Measurements from ENCODE around the gene PEX12. TPM values are rescaled to one million over a fixed set of nuclear protein-coding genes. Genes with fewer than 3 reads are reported as not detected.
"Not testable (repeated sequence)": the region's sequence is repeated elsewhere in the genome, so short reads cannot be mapped to it uniquely, and the experiment has no call there.

PEX12 gene
- 4.5 and 4.8 TPM in 2 replicates for total RNA-seq

DNA sequence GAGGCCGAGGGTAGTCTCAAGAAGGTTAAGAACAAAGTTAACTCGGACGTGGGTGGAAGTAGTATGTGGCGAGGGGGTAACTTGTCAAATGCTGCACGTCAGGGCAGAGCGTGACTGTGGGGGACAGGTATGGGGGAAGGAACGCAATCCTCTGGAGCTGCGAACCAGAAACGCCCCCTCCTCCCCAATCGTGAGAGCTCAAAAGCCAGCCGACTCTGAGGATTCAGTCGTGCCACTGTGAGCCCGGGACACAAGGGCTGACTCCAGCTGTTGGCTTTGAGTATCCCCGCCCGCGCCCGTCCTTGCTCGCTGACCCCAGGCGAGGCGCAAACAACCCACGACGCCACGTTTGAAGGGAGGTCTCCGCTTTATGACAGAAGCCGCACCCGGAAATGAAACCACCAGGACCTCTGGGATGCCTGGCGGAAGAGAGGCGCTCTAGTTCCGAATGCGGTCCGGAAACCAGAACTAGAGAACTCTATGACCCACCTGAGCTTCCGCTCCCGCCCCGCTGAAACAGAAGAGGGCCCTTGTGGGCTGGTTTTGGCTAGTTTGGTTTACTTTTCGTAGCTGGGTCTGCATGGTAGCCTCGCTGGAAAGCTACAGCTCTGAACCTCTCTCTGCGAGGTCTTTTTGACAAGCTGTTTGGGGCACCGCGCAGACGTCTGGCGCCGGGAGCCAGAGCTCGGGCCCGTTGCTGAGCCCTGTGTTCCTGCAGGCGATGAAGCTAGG, at the start of gene PEX12:
TSS of gene PEX12 (minus strand) at position 375 of the 732 bp plus-strand sequence. CDS start 550 bp downstream, outside the sequence.
- H3K27me3 Mint-ChIP-seq (ENCODE audit: low read depth): peaks cover 2% of the 10 kb centered on the region
- H3K27ac Mint-ChIP-seq: peak within 1 kb of the TSS; percentile 91
- no peaks in the 10 kb centered on the region for H3K9me3 Mint-ChIP-seq
- DNase-seq (ENCODE audit: low spot score): peak; percentile 83
- intact Hi-C loops (cut with micrococcal nuclease): loop anchor here (1.0 to 2.0 kb wide), 3 partner anchors 9 to 38 kb away; partner anchors contain the start of gene AP2B1
- H3K4me3 Mint-ChIP-seq (ENCODE audit: low read depth): peak within 1 kb of the TSS; percentile 89
- peaks cover 25% of the 10 kb centered on the region for H3K4me1 Mint-ChIP-seq (ENCODE audit: low read depth)
- peaks cover 18% of the 10 kb centered on the region for H3K36me3 Mint-ChIP-seq (ENCODE audit: low read depth)

GRCh38 chr17:35627417-35627816, 49.0 kb upstream of the PEX12 start:
- intact Hi-C loops (cut with micrococcal nuclease): no loop called here
- no peaks in the 10 kb centered on the region for H3K27me3 Mint-ChIP-seq (ENCODE audit: low read depth)
- H3K9me3 Mint-ChIP-seq: no peaks in the 10 kb centered on the region
- DNase-seq (ENCODE audit: low spot score): no peak
- H3K4me1 Mint-ChIP-seq (ENCODE audit: low read depth): peaks cover 5% of the 10 kb centered on the region
- H3K36me3 Mint-ChIP-seq (ENCODE audit: low read depth): peaks cover 75% of the 10 kb centered on the region
- no peak overlapping the region for H3K4me3 Mint-ChIP-seq (ENCODE audit: low read depth)
- H3K27ac Mint-ChIP-seq: no peak overlapping the region

GRCh38 chr17:35621768-35622167, 43.4 kb upstream of the PEX12 start:
- H3K4me3 Mint-ChIP-seq (ENCODE audit: low read depth): no peak overlapping the region
- H3K9me3 Mint-ChIP-seq: no peaks in the 10 kb centered on the region
- no peaks in the 10 kb centered on the region for H3K27me3 Mint-ChIP-seq (ENCODE audit: low read depth)
- peaks cover 53% of the 10 kb centered on the region for H3K36me3 Mint-ChIP-seq (ENCODE audit: low read depth)
- no peak overlapping the region for H3K27ac Mint-ChIP-seq
- H3K4me1 Mint-ChIP-seq (ENCODE audit: low read depth): peaks cover 4% of the 10 kb centered on the region
- intact Hi-C loops (cut with micrococcal nuclease): no loop called here
- no peak for DNase-seq (ENCODE audit: low spot score)

DNA sequence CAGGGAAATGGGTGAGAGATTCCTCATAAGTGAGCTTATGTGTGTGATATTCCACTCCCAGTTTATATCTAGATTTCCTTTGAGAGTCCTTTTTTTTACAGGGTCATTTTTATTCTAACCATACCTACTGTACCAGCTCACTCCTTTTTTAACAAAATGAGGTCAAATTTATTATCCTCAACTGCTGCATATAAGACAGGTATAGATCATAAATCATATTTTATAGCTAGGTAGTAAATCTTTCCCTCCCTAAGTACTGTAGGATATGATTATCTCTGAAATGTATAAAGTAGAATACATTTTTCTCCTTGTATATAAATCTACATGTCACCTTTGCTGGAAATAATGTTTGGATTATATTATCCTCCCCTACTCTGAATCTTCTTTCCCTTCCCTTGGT, 40.3 kb upstream of the PEX12 start:
- Mint-ChIP-seq H3K36me3 (ENCODE audit: low read depth) (peaks cover 37% of the 10 kb centered on the region), H3K4me3 (ENCODE audit: low read depth) (no peak overlapping the region), H3K4me1 (ENCODE audit: low read depth) (peaks cover 4% of the 10 kb centered on the region), H3K27ac (no peak overlapping the region), H3K9me3 (no peaks in the 10 kb centered on the region), H3K27me3 (ENCODE audit: low read depth) (no peaks in the 10 kb centered on the region)
- no peak for DNase-seq (ENCODE audit: low spot score)
- intact Hi-C loops (cut with micrococcal nuclease): no loop called here

GRCh38 chr17:35617505-35617904, 39.1 kb upstream of the PEX12 start:
- H3K4me1 Mint-ChIP-seq (ENCODE audit: low read depth): peaks cover 7% of the 10 kb centered on the region
- peaks cover 41% of the 10 kb centered on the region for H3K36me3 Mint-ChIP-seq (ENCODE audit: low read depth)
- DNase-seq (ENCODE audit: low spot score): no peak
- H3K9me3 Mint-ChIP-seq: no peaks in the 10 kb centered on the region
- H3K27ac Mint-ChIP-seq: no peak overlapping the region
- no peak overlapping the region for H3K4me3 Mint-ChIP-seq (ENCODE audit: low read depth)
- no peaks in the 10 kb centered on the region for H3K27me3 Mint-ChIP-seq (ENCODE audit: low read depth)
- intact Hi-C loops (cut with micrococcal nuclease): no loop called here

- Mint-ChIP-seq H3K4me3 (ENCODE audit: low read depth) (no peak overlapping the region), H3K9me3 (no peaks in the 10 kb centered on the region), H3K36me3 (ENCODE audit: low read depth) (peaks cover 43% of the 10 kb centered on the region), H3K27me3 (ENCODE audit: low read depth) (no peaks in the 10 kb centered on the region), H3K4me1 (ENCODE audit: low read depth) (peaks cover 7% of the 10 kb centered on the region), H3K27ac (no peak overlapping the region)
- intact Hi-C loops (cut with micrococcal nuclease): no loop called here
- DNase-seq (ENCODE audit: low spot score): no peak
Observed at GRCh38 chr17:35616536-35616935, 38.2 kb upstream of the PEX12 start.

DNA sequence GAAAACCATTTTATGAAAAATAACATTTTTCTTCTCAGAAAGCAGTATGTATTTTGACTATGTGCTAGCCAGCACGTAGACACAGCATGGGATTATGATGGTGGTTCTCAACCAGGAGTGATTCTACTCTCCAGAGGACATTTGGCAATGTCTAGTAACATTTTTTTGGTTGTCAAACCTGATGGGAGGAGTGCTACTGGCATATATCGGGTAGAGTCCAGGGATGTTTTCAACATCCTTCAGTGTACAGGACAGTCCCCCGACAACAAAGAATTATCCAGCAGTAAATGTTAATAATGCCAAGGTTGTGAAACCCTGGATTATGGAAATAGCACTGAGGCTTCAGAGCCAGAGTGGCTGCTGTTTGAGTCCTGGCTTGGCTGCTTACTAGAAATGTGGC, 36.4 kb upstream of the PEX12 start:
- intact Hi-C loops (cut with micrococcal nuclease): no loop called here
- H3K4me1 Mint-ChIP-seq (ENCODE audit: low read depth): peaks cover 7% of the 10 kb centered on the region
- H3K4me3 Mint-ChIP-seq (ENCODE audit: low read depth): no peak overlapping the region
- no peak for DNase-seq (ENCODE audit: low spot score)
- H3K27ac Mint-ChIP-seq: no peak overlapping the region
- peaks cover 49% of the 10 kb centered on the region for H3K36me3 Mint-ChIP-seq (ENCODE audit: low read depth)
- no peaks in the 10 kb centered on the region for H3K27me3 Mint-ChIP-seq (ENCODE audit: low read depth)
- H3K9me3 Mint-ChIP-seq: no peaks in the 10 kb centered on the region

DNA sequence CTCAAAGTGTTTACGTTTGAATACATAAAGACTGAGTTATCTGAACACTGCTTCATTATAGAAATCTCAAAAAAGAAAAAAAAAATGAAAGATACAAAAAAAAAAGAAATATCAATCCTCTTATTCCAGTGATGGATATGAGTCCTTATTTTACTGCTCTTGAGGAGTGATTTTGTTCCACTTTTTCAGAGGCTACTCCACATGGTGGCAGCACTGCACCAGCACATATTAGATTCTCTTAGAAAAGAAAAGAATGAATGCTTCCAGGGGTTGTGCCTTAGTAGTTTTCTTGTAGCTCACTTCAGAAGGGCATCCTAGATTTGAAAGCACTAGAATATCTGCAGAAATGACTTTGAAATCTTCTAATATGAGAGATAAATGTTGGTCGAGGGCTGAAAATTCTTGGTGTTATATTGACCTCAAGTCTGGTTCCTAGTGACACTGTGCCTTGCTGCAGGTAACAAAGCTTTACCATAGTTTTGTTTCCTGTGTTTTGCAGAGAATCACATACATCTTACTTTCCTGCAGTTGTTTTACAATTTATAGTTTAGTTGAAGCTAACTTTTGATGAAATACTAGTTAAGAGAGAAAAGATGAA, 34.7 kb upstream of the PEX12 start:
- Mint-ChIP-seq H3K27me3 (ENCODE audit: low read depth) (no peaks in the 10 kb centered on the region), H3K4me1 (ENCODE audit: low read depth) (peaks cover 5% of the 10 kb centered on the region), H3K36me3 (ENCODE audit: low read depth) (peaks cover 54% of the 10 kb centered on the region), H3K9me3 (no peaks in the 10 kb centered on the region), H3K4me3 (ENCODE audit: low read depth) (no peak overlapping the region), H3K27ac (no peak overlapping the region)
- intact Hi-C loops (cut with micrococcal nuclease): loop anchor here (1.0 kb wide), 1 partner anchor 134 kb away; no protein-coding TSS in a partner anchor
- no peak for DNase-seq (ENCODE audit: low spot score)

DNA sequence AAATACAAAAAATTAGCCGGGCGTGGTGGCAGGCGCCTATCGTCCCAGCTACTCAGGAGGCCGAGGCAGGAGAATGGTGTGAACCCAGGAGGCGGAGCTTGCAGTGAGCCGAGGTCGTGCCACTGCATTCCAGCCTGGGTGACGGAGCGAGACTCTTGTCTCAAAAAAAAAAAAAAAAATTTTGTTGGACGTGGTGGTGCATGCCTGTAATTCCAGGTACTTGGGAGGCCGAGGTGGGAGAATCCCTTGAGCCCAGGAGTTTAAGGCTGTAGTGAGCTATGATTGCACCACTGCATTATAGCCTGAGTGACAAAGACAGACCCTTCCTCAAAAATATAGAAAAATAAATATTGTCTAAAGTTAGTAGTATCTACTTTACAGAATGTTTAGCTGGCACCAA, 32.4 kb upstream of the PEX12 start:
- H3K27ac Mint-ChIP-seq; H3K4me3 Mint-ChIP-seq (ENCODE audit: low read depth); H3K4me1 Mint-ChIP-seq (ENCODE audit: low read depth); DNase-seq (ENCODE audit: low spot score); H3K27me3 Mint-ChIP-seq (ENCODE audit: low read depth); H3K9me3 Mint-ChIP-seq; intact Hi-C loops (cut with micrococcal nuclease): not testable (repeated sequence)
- peaks cover 58% of the 10 kb centered on the region for H3K36me3 Mint-ChIP-seq (ENCODE audit: low read depth)

DNA sequence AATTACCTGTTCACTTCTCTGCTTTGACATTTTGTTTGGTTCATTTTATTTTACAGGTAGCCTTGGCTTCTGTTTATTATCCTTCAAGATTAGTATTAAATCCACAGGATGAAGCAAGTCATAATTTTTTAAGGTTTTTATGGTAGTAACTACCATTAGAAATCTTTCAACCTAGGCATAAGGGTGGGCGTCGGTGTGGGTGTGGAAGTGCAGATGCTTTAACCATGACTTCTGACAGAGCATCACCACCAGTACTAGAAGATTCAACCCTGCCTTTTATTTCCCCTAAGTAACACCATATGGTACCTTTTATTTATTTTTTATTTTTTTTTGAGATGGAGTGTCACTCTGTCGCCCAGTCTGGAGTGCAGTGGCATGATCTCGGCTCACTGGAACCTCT, 31.5 kb upstream of the PEX12 start:
- Mint-ChIP-seq H3K4me1 (ENCODE audit: low read depth) (peaks cover 4% of the 10 kb centered on the region), H3K27me3 (ENCODE audit: low read depth) (no peaks in the 10 kb centered on the region), H3K27ac (no peak overlapping the region), H3K9me3 (no peaks in the 10 kb centered on the region), H3K4me3 (ENCODE audit: low read depth) (no peak overlapping the region), H3K36me3 (ENCODE audit: low read depth) (peaks cover 59% of the 10 kb centered on the region)
- intact Hi-C loops (cut with micrococcal nuclease): no loop called here
- DNase-seq (ENCODE audit: low spot score): no peak

- H3K27me3 Mint-ChIP-seq (ENCODE audit: low read depth): no peaks in the 10 kb centered on the region
- H3K27ac Mint-ChIP-seq: no peak overlapping the region
- H3K9me3 Mint-ChIP-seq: no peaks in the 10 kb centered on the region
- H3K36me3 Mint-ChIP-seq (ENCODE audit: low read depth): peaks cover 61% of the 10 kb centered on the region
- DNase-seq (ENCODE audit: low spot score): no peak
- no peak overlapping the region for H3K4me3 Mint-ChIP-seq (ENCODE audit: low read depth)
- no peaks in the 10 kb centered on the region for H3K4me1 Mint-ChIP-seq (ENCODE audit: low read depth)
- intact Hi-C loops (cut with micrococcal nuclease): no loop called here
Observed at GRCh38 chr17:35607239-35607847, 29.0 kb upstream of the PEX12 start.

DNA sequence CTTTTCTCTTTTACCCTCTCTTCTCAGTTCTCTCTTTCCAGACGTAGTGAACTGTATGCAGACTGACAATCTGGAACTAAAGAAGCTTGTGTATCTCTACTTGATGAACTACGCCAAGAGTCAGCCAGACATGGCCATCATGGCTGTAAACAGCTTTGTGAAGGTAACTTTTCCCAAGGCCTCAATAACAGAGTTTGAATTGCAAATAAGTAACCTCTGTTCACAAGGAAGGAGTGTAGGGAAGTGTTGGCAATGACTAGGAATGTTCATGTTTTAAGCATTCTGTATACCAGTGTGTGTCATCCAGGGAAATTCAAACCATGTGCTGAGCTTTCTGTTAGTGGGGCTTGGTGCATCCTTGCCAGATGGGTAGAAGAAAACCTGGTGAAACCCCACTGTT, 27.3 kb upstream of the PEX12 start:
- no peak for DNase-seq (ENCODE audit: low spot score)
- peaks cover 59% of the 10 kb centered on the region for H3K36me3 Mint-ChIP-seq (ENCODE audit: low read depth)
- intact Hi-C loops (cut with micrococcal nuclease): no loop called here
- H3K27ac Mint-ChIP-seq: no peak overlapping the region
- no peaks in the 10 kb centered on the region for H3K9me3 Mint-ChIP-seq
- H3K4me1 Mint-ChIP-seq (ENCODE audit: low read depth): no peaks in the 10 kb centered on the region
- no peak overlapping the region for H3K4me3 Mint-ChIP-seq (ENCODE audit: low read depth)
- no peaks in the 10 kb centered on the region for H3K27me3 Mint-ChIP-seq (ENCODE audit: low read depth)

DNA sequence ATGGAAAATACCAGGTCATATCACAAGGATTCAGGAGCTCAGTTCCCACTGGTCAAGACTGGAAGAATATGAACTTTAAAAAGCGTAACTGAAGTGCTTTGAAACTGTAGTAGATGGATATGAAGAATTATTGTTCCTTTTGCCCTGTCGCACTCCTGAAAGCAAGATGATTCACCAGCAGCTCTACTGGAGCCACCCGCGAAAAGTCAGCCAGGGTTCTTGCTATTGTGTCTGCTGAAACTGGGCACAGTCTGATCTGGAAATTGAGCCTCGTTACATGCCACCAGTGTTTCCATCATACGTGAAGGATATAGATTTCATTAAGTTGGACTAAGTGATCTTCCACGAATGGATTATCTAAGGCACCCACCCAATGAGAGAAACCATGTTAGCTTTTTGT, 25.3 kb upstream of the PEX12 start:
- H3K4me1 Mint-ChIP-seq (ENCODE audit: low read depth): no peaks in the 10 kb centered on the region
- H3K36me3 Mint-ChIP-seq (ENCODE audit: low read depth): peaks cover 62% of the 10 kb centered on the region
- no peak for DNase-seq (ENCODE audit: low spot score)
- intact Hi-C loops (cut with micrococcal nuclease): no loop called here
- H3K27me3 Mint-ChIP-seq (ENCODE audit: low read depth): no peaks in the 10 kb centered on the region
- no peak overlapping the region for H3K27ac Mint-ChIP-seq
- H3K4me3 Mint-ChIP-seq (ENCODE audit: low read depth): no peak overlapping the region
- no peaks in the 10 kb centered on the region for H3K9me3 Mint-ChIP-seq

All from activated T-helper 2 cell treated with anti-CD3 and anti-CD28 coated beads, Interferon-gamma antibody, Interleukin-2, Interleukin-4, amounts not matched to agents 10 μg/mL and 5 μg/mL and 100 μg/mL, durations not matched to agents 14 hours and 24 hours and 36 hours (primary cell).